Gastroesophageal sphincter (tissue), 3 donors: Measurements from ENCODE around the gene LRP4.

Source experiments
- EP300 ChIP-seq: sonication (generic); formaldehyde crosslinking; IDR thresholded peaks from one replicate; pipeline ENCODE4 v1.6.1; 2017; ENCODE audit warnings: antibody characterized with exemption, mild to moderate bottlenecking
- POLR2A ChIP-seq, 2 donors: fragments of 450-650 bp; IDR thresholded peaks; one replicate each; pipeline ENCODE4 v1.6.1; 2017; ENCODE audit warnings: antibody characterized with exemption in 2 of 2, mild to moderate bottlenecking in 2 of 2, moderate library complexity in 1 of 2
- TF ChIP-seq, protein P1 (sequence below), 4 experiments: fragments of 200-600 bp in 2 of 4; fragments of 450-650 bp in 2 of 4; sonication (generic) in 1 of 4; IDR thresholded peaks; one replicate each; pipeline ENCODE4 v1.5.1; 2017 to 2019; ENCODE audit warnings: antibody characterized with exemption in 4 of 4, mild to moderate bottlenecking in 2 of 4, moderate library complexity in 2 of 4

GRCh38 chr11:46879056-46879585 lies 39.2 kb downstream of the LRP4 start:
- TF ChIP-seq, protein P1, sequence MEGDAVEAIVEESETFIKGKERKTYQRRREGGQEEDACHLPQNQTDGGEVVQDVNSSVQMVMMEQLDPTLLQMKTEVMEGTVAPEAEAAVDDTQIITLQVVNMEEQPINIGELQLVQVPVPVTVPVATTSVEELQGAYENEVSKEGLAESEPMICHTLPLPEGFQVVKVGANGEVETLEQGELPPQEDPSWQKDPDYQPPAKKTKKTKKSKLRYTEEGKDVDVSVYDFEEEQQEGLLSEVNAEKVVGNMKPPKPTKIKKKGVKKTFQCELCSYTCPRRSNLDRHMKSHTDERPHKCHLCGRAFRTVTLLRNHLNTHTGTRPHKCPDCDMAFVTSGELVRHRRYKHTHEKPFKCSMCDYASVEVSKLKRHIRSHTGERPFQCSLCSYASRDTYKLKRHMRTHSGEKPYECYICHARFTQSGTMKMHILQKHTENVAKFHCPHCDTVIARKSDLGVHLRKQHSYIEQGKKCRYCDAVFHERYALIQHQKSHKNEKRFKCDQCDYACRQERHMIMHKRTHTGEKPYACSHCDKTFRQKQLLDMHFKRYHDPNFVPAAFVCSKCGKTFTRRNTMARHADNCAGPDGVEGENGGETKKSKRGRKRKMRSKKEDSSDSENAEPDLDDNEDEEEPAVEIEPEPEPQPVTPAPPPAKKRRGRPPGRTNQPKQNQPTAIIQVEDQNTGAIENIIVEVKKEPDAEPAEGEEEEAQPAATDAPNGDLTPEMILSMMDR (IDR thresholded peaks at IDR 0.05), result no peak
- TF ChIP-seq EP300 (no peak), POLR2A (IDR thresholded peaks at IDR 0.05) (no peak)
